G401 (cell line): ENCODE results near the gene ABHD16B. TPM values are rescaled to one million over a fixed set of nuclear protein-coding genes. Genes with fewer than 3 reads are reported as not detected.
"Not testable (repeated sequence)": the region's sequence is repeated elsewhere in the genome, so short reads cannot be mapped to it uniquely, and the experiment has no call there.

Experiments
- DNase-seq: peaks from one replicate; pipeline ENCODE4 v3.0.0-alpha.2; 2015; ENCODE audit warnings: low spot score
- in situ Hi-C: cut with HindIII; loops from 2 replicates; pipeline ENCODE4 v1.10.0; 2016; ENCODE audit warnings: low sequenced_read_pairs, mixed read lengths
- total RNA-seq: library from RNA; depleted of rRNA; stranded (reverse); fragments of >200 nt; shearing (Covaris generic); gene quantifications from 2 replicates; pipeline ENCODE4 v1.2.3, GENCODE V29; 2014

The ABHD16B gene
- total RNA-seq, 1 experiment from 2014 or later = not detected

GRCh38 chr20:63867042-63867441 is 5.7 kb downstream of the ABHD16B start:
- in situ Hi-C loops, DNase-seq: not testable (repeated sequence)

- DNase-seq = no peak
Observed at GRCh38 chr20:63868264-63868663, 7.0 kb downstream of the ABHD16B start.

GRCh38 chr20:63873477-63873971 is 12.2 kb downstream of the ABHD16B start:
- in situ Hi-C loops = no loop called here
- DNase-seq = no peak

More at GRCh38 chr20:63868264-63868663, 7.0 kb downstream of the ABHD16B start:
- in situ Hi-C loops = no loop called here

- in situ Hi-C loops, DNase-seq: not testable (repeated sequence)
Observed at GRCh38 chr20:63874241-63874640, 12.9 kb downstream of the ABHD16B start.

- DNase-seq = no peak
- in situ Hi-C loops = no loop called here
Observed at GRCh38 chr20:63876489-63877036, 15.3 kb downstream of the ABHD16B start.

- in situ Hi-C loops = no loop called here
Observed at GRCh38 chr20:63877755-63878470, 16.6 kb downstream of the ABHD16B start.

GRCh38 chr20:63878899-63879663 is 17.8 kb downstream of the ABHD16B start:
- in situ Hi-C loops = no loop called here
- DNase-seq = no peak

More at GRCh38 chr20:63877755-63878470, 16.6 kb downstream of the ABHD16B start:
- DNase-seq = no peak

- DNase-seq, in situ Hi-C loops: not testable (repeated sequence)
Observed at GRCh38 chr20:63880901-63881300, 19.6 kb downstream of the ABHD16B start.

- in situ Hi-C loops = no loop called here
- peak; percentile 66 for DNase-seq
Observed at GRCh38 chr20:63881451-63882226, 20.3 kb downstream of the ABHD16B start.

- in situ Hi-C loops = no loop called here
- DNase-seq = no peak
Observed at GRCh38 chr20:63882257-63883200, 21.2 kb downstream of the ABHD16B start.

- in situ Hi-C loops = no loop called here
- no peak for DNase-seq
Observed at GRCh38 chr20:63883201-63883593, 21.9 kb downstream of the ABHD16B start.

- no peak for DNase-seq
- in situ Hi-C loops = no loop called here
Observed at GRCh38 chr20:63884506-63885263, 23.4 kb downstream of the ABHD16B start.

GRCh38 chr20:63885264-63886053 is 24.2 kb downstream of the ABHD16B start:
- no peak for DNase-seq
- in situ Hi-C loops = no loop called here

GRCh38 chr20:63886054-63886419 is 24.7 kb downstream of the ABHD16B start:
- DNase-seq = no peak
- in situ Hi-C loops = no loop called here

- in situ Hi-C loops = no loop called here
- no peak for DNase-seq
Observed at GRCh38 chr20:63886921-63887320, 25.6 kb downstream of the ABHD16B start.

- DNase-seq = peak; percentile 91
- in situ Hi-C loops = no loop called here
Observed at GRCh38 chr20:63889241-63890200, 28.2 kb downstream of the ABHD16B start.
